ENCODE measurements around the gene NRAP. TPM values are rescaled to one million over a fixed set of nuclear protein-coding genes. Genes with fewer than 3 reads are reported as not detected.

NRAP gene
- total and polyA plus RNA-seq, 2 donors, result 0.05 to 0.07 TPM

DNA sequence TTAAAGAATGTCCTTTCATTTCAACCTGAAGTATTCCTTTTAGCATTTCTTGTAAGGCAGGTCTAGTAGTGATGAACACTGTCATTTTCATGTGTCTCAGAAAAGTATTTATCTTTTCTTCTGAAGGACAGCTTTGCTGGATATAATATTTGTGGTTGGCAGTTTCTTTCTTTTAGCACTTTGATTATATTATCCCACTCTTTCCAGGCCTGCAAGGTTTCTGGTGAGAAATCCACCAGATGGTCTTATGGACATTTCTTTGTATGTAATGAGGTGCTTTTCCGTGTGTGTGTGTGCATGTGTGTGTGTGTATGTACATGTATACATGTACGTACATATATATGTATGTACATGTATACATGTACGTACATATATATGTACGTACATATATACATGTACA, 23.2 kb upstream of the NRAP start:
- Histone ChIP-seq H3K4me1 (ENCODE audit: control insufficient read depth in 2 of 2, insufficient read depth in 2 of 2, low read length in 2 of 2) (no peaks in the 10 kb centered on the region), H3K27me3 (ENCODE audit: control insufficient read depth in 2 of 2, insufficient read depth in 1 of 2, low read length in 1 of 2) (no peaks in the 10 kb centered on the region), H3K4me3 (ENCODE audit: low read length in 2 of 2) (no peak overlapping the region), H3K36me3 (ENCODE audit: control insufficient read depth in 2 of 2, insufficient read depth in 2 of 2, low read length in 1 of 2) (peaks cover 5 to 10% of the 10 kb centered on the region in 2 donors), H3K9me3 (ENCODE audit: control insufficient read depth in 2 of 2, insufficient read depth in 1 of 2, low read length in 1 of 2) (peaks cover under 1 to 7% of the 10 kb centered on the region in 2 donors), H3K27ac (ENCODE audit: low read depth in 1 of 2, low read length in 1 of 2) (no peak overlapping the region)
- no peak for DNase-seq (ENCODE audit: low read depth in 6 of 9, low spot score in 9 of 9)
- 97% methylated on average over 4 of the region's 4 CpGs for WGBS

DNA sequence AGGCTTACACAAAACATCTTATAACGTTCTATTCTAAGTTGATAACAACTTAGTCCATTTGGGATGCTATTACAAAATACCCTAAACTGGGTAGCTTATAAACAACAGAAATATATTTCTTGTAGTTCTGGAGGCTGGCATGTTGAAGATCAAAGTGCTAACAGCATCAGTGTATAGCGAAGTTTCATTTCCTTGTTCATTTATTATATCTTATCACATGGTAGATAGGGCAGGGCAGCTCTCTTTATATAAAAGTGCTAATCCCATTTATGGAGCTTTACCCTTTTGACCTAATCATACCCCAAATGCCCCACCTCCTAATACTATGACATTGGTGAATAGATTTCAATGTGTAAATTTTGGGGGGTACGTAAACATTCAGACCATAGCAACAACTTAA, 22.2 kb upstream of the NRAP start:
- Histone ChIP-seq H3K4me3 (ENCODE audit: low read length in 2 of 2) (no peak overlapping the region), H3K9me3 (ENCODE audit: control insufficient read depth in 2 of 2, insufficient read depth in 1 of 2, low read length in 1 of 2) (no peaks in the 10 kb centered on the region), H3K36me3 (ENCODE audit: control insufficient read depth in 2 of 2, insufficient read depth in 2 of 2, low read length in 1 of 2) (peaks cover 0 to under 1% of the 10 kb centered on the region in 2 donors), H3K27ac (ENCODE audit: low read depth in 1 of 2, low read length in 1 of 2) (no peak overlapping the region), H3K27me3 (ENCODE audit: control insufficient read depth in 2 of 2, insufficient read depth in 1 of 2, low read length in 1 of 2) (no peaks in the 10 kb centered on the region), H3K4me1 (ENCODE audit: control insufficient read depth in 2 of 2, insufficient read depth in 2 of 2, low read length in 2 of 2) (peaks cover 1 to 3% of the 10 kb centered on the region in 2 donors)
- WGBS, result 97% methylated on average over 3 of the region's 3 CpGs
- DNase-seq (ENCODE audit: low read depth in 6 of 9, low spot score in 9 of 9), result no peak

GRCh38 chr10:113683300-113683699, 19.5 kb upstream of the NRAP start:
- DNase-seq (ENCODE audit: low read depth in 6 of 9, low spot score in 9 of 9), result no peak
- Histone ChIP-seq H3K27ac (ENCODE audit: low read depth in 1 of 2, low read length in 1 of 2) (no peak overlapping the region), H3K9me3 (ENCODE audit: control insufficient read depth in 2 of 2, insufficient read depth in 1 of 2, low read length in 1 of 2) (peaks cover 0 to 3% of the 10 kb centered on the region in 2 donors), H3K4me3 (ENCODE audit: low read length in 2 of 2) (no peak overlapping the region), H3K4me1 (ENCODE audit: control insufficient read depth in 2 of 2, insufficient read depth in 2 of 2, low read length in 2 of 2) (peaks cover 7 to 15% of the 10 kb centered on the region in 2 donors), H3K36me3 (ENCODE audit: control insufficient read depth in 2 of 2, insufficient read depth in 2 of 2, low read length in 1 of 2) (no peaks in the 10 kb centered on the region), H3K27me3 (ENCODE audit: control insufficient read depth in 2 of 2, insufficient read depth in 1 of 2, low read length in 1 of 2) (no peaks in the 10 kb centered on the region)
- 95% methylated on average over 2 of the region's 2 CpGs for WGBS

- no peak for DNase-seq (ENCODE audit: low read depth in 6 of 9, low spot score in 9 of 9)
- H3K9me3 ChIP-seq (ENCODE audit: control insufficient read depth in 2 of 2, insufficient read depth in 1 of 2, low read length in 1 of 2), result peaks cover 0 to 3% of the 10 kb centered on the region in 2 donors
- H3K4me1 ChIP-seq (ENCODE audit: control insufficient read depth in 2 of 2, insufficient read depth in 2 of 2, low read length in 2 of 2), result peaks cover 7 to 15% of the 10 kb centered on the region in 2 donors
- no peaks in the 10 kb centered on the region for H3K36me3 ChIP-seq (ENCODE audit: control insufficient read depth in 2 of 2, insufficient read depth in 2 of 2, low read length in 1 of 2)
- no peaks in the 10 kb centered on the region for H3K27me3 ChIP-seq (ENCODE audit: control insufficient read depth in 2 of 2, insufficient read depth in 1 of 2, low read length in 1 of 2)
- no peak overlapping the region for H3K27ac ChIP-seq (ENCODE audit: low read depth in 1 of 2, low read length in 1 of 2)
- no peak overlapping the region for H3K4me3 ChIP-seq (ENCODE audit: low read length in 2 of 2)
- 93% methylated on average over 5 of the region's 5 CpGs for WGBS
Observed at GRCh38 chr10:113681533-113682470, 18.0 kb upstream of the NRAP start.

- Histone ChIP-seq H3K27me3 (ENCODE audit: control insufficient read depth in 2 of 2, insufficient read depth in 1 of 2, low read length in 1 of 2) (no peaks in the 10 kb centered on the region), H3K4me1 (ENCODE audit: control insufficient read depth in 2 of 2, insufficient read depth in 2 of 2, low read length in 2 of 2) (peaks cover 7 to 15% of the 10 kb centered on the region in 2 donors), H3K36me3 (ENCODE audit: control insufficient read depth in 2 of 2, insufficient read depth in 2 of 2, low read length in 1 of 2) (no peaks in the 10 kb centered on the region), H3K4me3 (ENCODE audit: low read length in 2 of 2) (peak overlapping the region; percentile 79 to 85), H3K9me3 (ENCODE audit: control insufficient read depth in 2 of 2, insufficient read depth in 1 of 2, low read length in 1 of 2) (peaks cover 0 to 3% of the 10 kb centered on the region in 2 donors), H3K27ac (ENCODE audit: low read depth in 1 of 2, low read length in 1 of 2) (peak overlapping the region; percentile 83 to 91)
- DNase-seq (ENCODE audit: low read depth in 6 of 9, low spot score in 9 of 9), result peak in 7 of 9 donors; percentile 8 to 45 (median 32)
- WGBS, result 8% methylated on average over 28 of the region's 28 CpGs
Observed at GRCh38 chr10:113680190-113681111, 16.6 kb upstream of the NRAP start.

DNA sequence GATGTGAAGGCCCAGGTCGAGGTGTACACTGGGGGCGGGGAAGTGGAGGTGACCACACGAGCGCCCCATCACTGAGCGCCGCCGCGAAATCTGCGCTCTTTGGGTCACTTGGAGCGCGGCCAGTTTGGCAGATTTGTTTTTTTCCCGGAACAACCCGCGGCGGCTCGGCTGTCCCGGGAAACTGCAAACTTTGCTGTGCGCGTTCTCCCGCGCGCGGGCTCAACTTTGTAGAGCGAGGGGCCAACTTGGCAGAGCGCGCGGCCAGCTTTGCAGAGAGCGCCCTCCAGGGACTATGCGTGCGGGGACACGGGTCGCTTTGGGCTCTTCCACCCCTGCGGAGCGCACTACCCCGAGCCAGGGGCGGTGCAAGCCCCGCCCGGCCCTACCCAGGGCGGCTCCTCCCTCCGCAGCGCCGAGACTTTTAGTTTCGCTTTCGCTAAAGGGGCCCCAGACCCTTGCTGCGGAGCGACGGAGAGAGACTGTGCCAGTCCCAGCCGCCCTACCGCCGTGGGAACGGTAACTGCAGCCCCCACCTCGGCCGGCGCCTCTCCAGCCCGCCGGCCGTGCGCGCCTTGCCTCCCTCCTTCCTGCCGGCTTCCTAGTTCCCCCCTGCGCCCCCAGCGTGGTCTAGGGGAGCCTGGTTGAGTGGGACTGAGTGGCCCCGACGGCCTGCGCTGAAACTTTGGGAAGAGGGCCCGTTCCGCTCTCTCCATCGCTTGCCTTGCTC, 15.8 kb upstream of the NRAP start, which contains the start of gene CASP7:
CASP7 (plus strand) TSS at position 450 of the 727 bp plus-strand sequence. CDS start 17,582 bp downstream, outside the sequence.
- Histone ChIP-seq H3K27ac (ENCODE audit: low read depth in 1 of 2, low read length in 1 of 2) (peak within 1 kb of the TSS; percentile 83 to 91), H3K4me3 (ENCODE audit: low read length in 2 of 2) (peak within 1 kb of the TSS; percentile 79 to 85), H3K36me3 (ENCODE audit: control insufficient read depth in 2 of 2, insufficient read depth in 2 of 2, low read length in 1 of 2) (no peaks in the 10 kb centered on the region), H3K27me3 (ENCODE audit: control insufficient read depth in 2 of 2, insufficient read depth in 1 of 2, low read length in 1 of 2) (no peaks in the 10 kb centered on the region), H3K4me1 (ENCODE audit: control insufficient read depth in 2 of 2, insufficient read depth in 2 of 2, low read length in 2 of 2) (peaks cover 7 to 15% of the 10 kb centered on the region in 2 donors), H3K9me3 (ENCODE audit: control insufficient read depth in 2 of 2, insufficient read depth in 1 of 2, low read length in 1 of 2) (peaks cover 0 to 3% of the 10 kb centered on the region in 2 donors)
- peak; percentile 67 to 96 (median 82) for DNase-seq (ENCODE audit: low read depth in 6 of 9, low spot score in 9 of 9)
- under 1% methylated on average over 68 of the region's 68 CpGs for WGBS

DNA sequence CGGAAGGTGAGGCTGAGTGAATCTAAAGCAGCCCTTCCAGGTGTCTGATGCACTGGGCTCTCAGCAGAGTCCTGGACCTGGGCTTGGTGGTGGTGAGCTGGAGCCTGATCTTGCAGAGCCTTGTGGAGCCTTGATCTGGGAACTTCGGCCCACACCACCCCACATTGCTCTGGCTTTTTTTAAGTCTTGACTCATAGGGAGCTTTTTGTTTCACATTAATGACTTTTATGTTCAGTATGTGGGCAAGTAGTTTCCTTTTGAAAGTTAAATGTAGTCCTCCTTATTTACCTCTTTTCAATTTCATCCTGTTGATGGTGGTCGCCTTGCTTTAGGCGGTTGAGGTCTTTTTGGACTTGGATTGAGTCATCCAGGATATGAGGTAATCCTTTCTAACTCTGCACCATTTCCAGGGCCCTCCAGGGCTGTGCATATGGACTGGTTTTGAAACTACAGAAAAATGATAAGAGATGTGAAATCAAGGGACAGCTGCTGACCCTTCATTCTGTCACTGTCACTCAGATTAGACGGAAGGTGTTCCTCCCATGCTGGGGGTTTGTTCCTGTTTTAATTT, 2.9 kb upstream of the NRAP start:
- Histone ChIP-seq H3K9me3 (ENCODE audit: control insufficient read depth in 2 of 2, insufficient read depth in 1 of 2, low read length in 1 of 2) (peaks cover 1 to 6% of the 10 kb centered on the region in 2 donors), H3K27ac (ENCODE audit: low read depth in 1 of 2, low read length in 1 of 2) (no peak overlapping the region), H3K4me3 (ENCODE audit: low read length in 2 of 2) (no peak overlapping the region), H3K27me3 (ENCODE audit: control insufficient read depth in 2 of 2, insufficient read depth in 1 of 2, low read length in 1 of 2) (peaks cover 0 to 4% of the 10 kb centered on the region in 2 donors), H3K36me3 (ENCODE audit: control insufficient read depth in 2 of 2, insufficient read depth in 2 of 2, low read length in 1 of 2) (no peaks in the 10 kb centered on the region), H3K4me1 (ENCODE audit: control insufficient read depth in 2 of 2, insufficient read depth in 2 of 2, low read length in 2 of 2) (no peaks in the 10 kb centered on the region)
- WGBS, result 66% methylated on average over 5 of the region's 5 CpGs
- DNase-seq (ENCODE audit: low read depth in 6 of 9, low spot score in 9 of 9), result no peak

DNA sequence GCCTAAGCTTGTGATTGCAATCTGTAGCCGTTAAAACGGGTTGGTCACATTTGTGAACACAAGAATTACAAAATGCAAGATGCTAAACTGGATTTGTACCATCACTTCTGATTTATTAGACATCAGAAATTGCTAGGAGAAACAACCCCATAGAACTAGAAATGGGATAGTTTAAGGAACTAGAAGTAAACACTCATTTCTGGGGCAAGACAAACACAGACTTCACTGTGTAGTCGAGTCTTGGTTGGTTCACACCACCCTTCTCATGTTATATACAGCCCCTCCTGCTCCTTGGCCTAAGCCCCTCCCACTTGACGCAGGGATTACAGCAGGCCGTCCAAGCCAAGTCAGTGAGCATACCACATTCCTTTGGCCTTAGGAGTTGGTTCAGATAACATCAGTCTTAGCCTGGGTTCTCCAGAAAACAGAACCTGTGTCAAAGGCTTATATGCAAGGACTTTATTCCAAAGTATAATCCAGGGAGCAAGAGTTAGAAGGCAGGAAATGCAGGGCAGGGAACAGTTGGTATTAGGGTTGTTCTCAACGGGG, 2.0 kb upstream of the NRAP start:
- DNase-seq (ENCODE audit: low read depth in 6 of 9, low spot score in 9 of 9), result no peak
- no peaks in the 10 kb centered on the region for H3K4me1 ChIP-seq (ENCODE audit: control insufficient read depth in 2 of 2, insufficient read depth in 2 of 2, low read length in 2 of 2)
- no peak overlapping the region for H3K27ac ChIP-seq (ENCODE audit: low read depth in 1 of 2, low read length in 1 of 2)
- H3K36me3 ChIP-seq (ENCODE audit: control insufficient read depth in 2 of 2, insufficient read depth in 2 of 2, low read length in 1 of 2), result no peaks in the 10 kb centered on the region
- H3K27me3 ChIP-seq (ENCODE audit: control insufficient read depth in 2 of 2, insufficient read depth in 1 of 2, low read length in 1 of 2), result no peaks in the 10 kb centered on the region
- 80% methylated on average over 6 of the region's 6 CpGs for WGBS
- no peak overlapping the region for H3K4me3 ChIP-seq (ENCODE audit: low read length in 2 of 2)
- H3K9me3 ChIP-seq (ENCODE audit: control insufficient read depth in 2 of 2, insufficient read depth in 1 of 2, low read length in 1 of 2), result peaks cover 0 to 3% of the 10 kb centered on the region in 2 donors

Data from thymus (tissue), 11 donors.